H9 (cell line): ENCODE measurements around the gene GCNA. TPM values are rescaled to one million over a fixed set of nuclear protein-coding genes. Genes with fewer than 3 reads are reported as not detected.

ENCODE experiments used
- DNase-seq: peaks from one replicate; pipeline ENCODE4 v3.0.0-alpha.2; 2017
- H2AFZ ChIP-seq: one replicate; pipeline ENCODE4 v1.6.1; 2013; ENCODE audit warnings: mild to moderate bottlenecking, low read length, control low read depth, moderate library complexity
- H2AK5ac ChIP-seq: 2 replicates; pipeline ENCODE4 v1.6.1; 2013; ENCODE audit warnings: low read length, control low read depth, mixed read lengths; ENCODE audit not compliant: insufficient read length
- H2BK120ac ChIP-seq: one replicate; pipeline ENCODE4 v1.6.1; 2013; ENCODE audit warnings: low read depth, mild to moderate bottlenecking, low read length, control low read depth, inconsistent platforms; ENCODE audit not compliant: poor library complexity, severe bottlenecking
- H2BK12ac ChIP-seq: 2 replicates; pipeline ENCODE4 v1.6.1; 2013; ENCODE audit warnings: low read length, control low read depth, mixed read lengths, low read depth; ENCODE audit not compliant: insufficient read length
- H2BK15ac ChIP-seq: 2 replicates; pipeline ENCODE4 v1.6.1; 2013; ENCODE audit warnings: low read depth, low read length, control low read depth
- H2BK20ac ChIP-seq: one replicate; pipeline ENCODE4 v1.6.1; 2013; ENCODE audit warnings: low read depth, mild to moderate bottlenecking, low read length, control low read depth, inconsistent platforms; ENCODE audit not compliant: poor library complexity, severe bottlenecking
- H2BK5ac ChIP-seq: 2 replicates; pipeline ENCODE4 v1.6.1; 2013; ENCODE audit warnings: low read length, control low read depth, mixed read lengths; ENCODE audit not compliant: insufficient read length
- H3K14ac ChIP-seq: 2 replicates; pipeline ENCODE4 v1.6.1; 2013; ENCODE audit warnings: low read length, control low read depth; ENCODE audit not compliant: insufficient read depth
- H3K18ac ChIP-seq: 2 replicates; pipeline ENCODE4 v1.6.1; 2013; ENCODE audit warnings: low read depth, mild to moderate bottlenecking, mixed read lengths, low read length, control low read depth; ENCODE audit not compliant: insufficient read length
- H3K23ac ChIP-seq: 2 replicates; pipeline ENCODE4 v1.6.1; 2013; ENCODE audit warnings: low read length, control low read depth, mixed read lengths, low read depth; ENCODE audit not compliant: insufficient read length
- H3K23me2 ChIP-seq: 2 replicates; pipeline ENCODE4 v1.6.1; 2013; ENCODE audit warnings: low read depth, mild to moderate bottlenecking, mixed read lengths, low read length, control low read depth; ENCODE audit not compliant: insufficient read length, poor library complexity, severe bottlenecking
- H3K27ac ChIP-seq: 2 replicates; pipeline ENCODE4 v1.5.1; 2013; ENCODE audit warnings: low read length, control low read depth, mixed read lengths, low read depth; ENCODE audit not compliant: insufficient read length
- H3K27me3 ChIP-seq: 2 replicates; pipeline ENCODE4 v1.6.1; 2013; ENCODE audit warnings: low read length, control low read depth, inconsistent platforms; ENCODE audit not compliant: insufficient read depth
- H3K4ac ChIP-seq: 2 replicates; pipeline ENCODE4 v1.6.1; 2013; ENCODE audit warnings: low read depth, mild to moderate bottlenecking, control low read depth, inconsistent platforms, low read length, moderate library complexity
- H3K4me1 ChIP-seq: 2 replicates; pipeline ENCODE4 v1.6.1; 2013; ENCODE audit warnings: low read length, control low read depth, inconsistent platforms; ENCODE audit not compliant: insufficient read depth
- H3K4me2 ChIP-seq: 2 replicates; pipeline ENCODE4 v1.6.1; 2013; ENCODE audit warnings: low read length, control low read depth, mixed read lengths; ENCODE audit not compliant: insufficient read length, insufficient read depth
- H3K56ac ChIP-seq: 2 replicates; pipeline ENCODE4 v1.6.1; 2013; ENCODE audit warnings: low read depth, mild to moderate bottlenecking, mixed read lengths, low read length, control low read depth; ENCODE audit not compliant: insufficient read length
- H3K79me1 ChIP-seq: 2 replicates; pipeline ENCODE4 v1.6.1; 2013; ENCODE audit warnings: low read depth, mild to moderate bottlenecking, moderate library complexity, low read length, control low read depth, inconsistent platforms; ENCODE audit not compliant: insufficient read depth, poor library complexity, severe bottlenecking
- H3K79me2 ChIP-seq: 2 replicates; pipeline ENCODE4 v1.6.1; 2013; ENCODE audit warnings: low read length, control low read depth, inconsistent platforms; ENCODE audit not compliant: insufficient read depth
- H3K9ac ChIP-seq: 2 replicates; pipeline ENCODE4 v1.6.1; 2013; ENCODE audit warnings: low read length, control low read depth, mixed read lengths; ENCODE audit not compliant: insufficient read length; ENCODE audit errors: extremely low read depth
- H3K9me3 ChIP-seq: one replicate; pipeline ENCODE4 v1.6.1; 2013; ENCODE audit warnings: low read depth, low read length, inconsistent platforms; ENCODE audit not compliant: control insufficient read depth
- H3T11ph ChIP-seq: one replicate; pipeline ENCODE4 v1.6.1; 2013; ENCODE audit warnings: mild to moderate bottlenecking, low read length, control low read depth, inconsistent platforms
- H4K20me1 ChIP-seq: one replicate; pipeline ENCODE4 v1.6.1; 2013; ENCODE audit not compliant: control insufficient read depth, insufficient read length, insufficient read depth
- H4K5ac ChIP-seq: 2 replicates; pipeline ENCODE4 v1.6.1; 2013; ENCODE audit warnings: low read depth, mild to moderate bottlenecking, mixed read lengths, low read length, control low read depth; ENCODE audit not compliant: insufficient read length
- H4K8ac ChIP-seq: replicated peaks from 2 replicates; pipeline ENCODE4 v1.6.1; 2013; ENCODE audit warnings: low read length, control low read depth, mixed read lengths, low read depth; ENCODE audit not compliant: insufficient read length
- H4K91ac ChIP-seq: 2 replicates; pipeline ENCODE4 v1.6.1; 2013; ENCODE audit warnings: low read depth, mild to moderate bottlenecking, moderate library complexity, mixed read lengths, low read length, control low read depth; ENCODE audit not compliant: insufficient read length
- H3K27ac Mint-ChIP-seq, 3 experiments: 2 replicates in 2 of 3; 3 replicates in 1 of 3; pipeline ENCODE4 v1.8.0; 2020 to 2021; ENCODE audit warnings: mixed read lengths in 3 of 3, mild to moderate bottlenecking in 1 of 3, moderate library complexity in 1 of 3
- H3K27me3 Mint-ChIP-seq: 2 replicates; pipeline ENCODE4 v1.8.0; 2021; ENCODE audit warnings: low read depth, mild to moderate bottlenecking, moderate library complexity, mixed read lengths
- H3K36me3 Mint-ChIP-seq, 3 experiments: 2 replicates in 2 of 3; 3 replicates in 1 of 3; pipeline ENCODE4 v1.8.0; 2020 to 2021; ENCODE audit warnings: low read depth in 3 of 3, mixed read lengths in 3 of 3; ENCODE audit not compliant: insufficient read depth in 1 of 3
- H3K4me1 Mint-ChIP-seq, 2 experiments: 2 replicates each; pipeline ENCODE4 v1.8.0; 2020; ENCODE audit warnings: mixed read lengths in 2 of 2
- H3K4me3 Mint-ChIP-seq, 2 experiments: 2 replicates in 1 of 2; 3 replicates in 1 of 2; pipeline ENCODE4 v1.8.0; 2020 to 2021; ENCODE audit warnings: mild to moderate bottlenecking in 2 of 2, mixed read lengths in 2 of 2, moderate library complexity in 1 of 2
- H3K9me3 Mint-ChIP-seq, 2 experiments: 2 replicates in 1 of 2; 3 replicates in 1 of 2; pipeline ENCODE4 v1.8.0; 2020; ENCODE audit warnings: mild to moderate bottlenecking in 2 of 2, mixed read lengths in 2 of 2, moderate library complexity in 1 of 2
- WGBS: extraction: QIAGEN DNeasy Blood & Tissue Kit; methylation state at CpG from one replicate; pipeline ENCODE4 v1.1.7; 2013; ENCODE audit warnings: missing lambda C conversion rate, low lambda C conversion rate, mixed read lengths; ENCODE audit not compliant: insufficient read length; ENCODE audit errors: extremely low coverage; 5-methylcytosine and 5-hydroxymethylcytosine counted together
- total RNA-seq: library from RNA; stranded (reverse); gene quantifications from 2 replicates; pipeline ENCODE4 v1.2.1, GENCODE V29; 2021
- TF ChIP-seq, protein P1 (sequence below): fragments of 200-600 bp; sonication (generic); conservative IDR thresholded peaks from 3 replicates; pipeline ENCODE4 v1.8.0; 2021; ENCODE audit warnings: antibody characterized with exemption, mild to moderate bottlenecking

GCNA gene
- total RNA-seq, 1 experiment from 2014 or later, result 0.96 TPM

DNA sequence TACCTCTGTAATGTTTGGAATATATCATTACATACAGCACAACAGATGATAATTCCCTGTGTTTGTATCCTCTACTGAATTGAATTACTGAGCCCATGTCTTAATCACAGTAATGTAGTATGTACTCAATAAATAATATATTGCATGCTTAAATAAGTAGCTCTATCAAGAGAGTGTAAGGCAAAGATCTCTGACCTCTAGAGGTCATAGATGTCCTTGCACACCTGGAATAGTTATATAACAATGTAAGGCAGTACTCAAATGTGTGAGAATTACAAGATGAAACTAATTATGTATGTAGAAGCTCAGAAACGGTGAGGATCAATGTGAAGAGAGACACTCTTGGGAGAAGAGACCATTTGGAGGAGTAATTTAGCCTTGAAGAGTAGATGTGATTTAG is 14.3 kb upstream of the GCNA start:
- no peak overlapping the region for H4K5ac ChIP-seq
- Mint-ChIP-seq H3K36me3 (peaks cover 58 to 91% (median 76%) of the 10 kb centered on the region in 3 experiments), H3K4me1 (no peaks in the 10 kb centered on the region), H3K9me3 (peaks cover 56 to 64% of the 10 kb centered on the region in 2 experiments), H3K27me3 (no peaks in the 10 kb centered on the region; the same call in 1 of the 2 replicates), H3K4me3 (no peak overlapping the region), H3K27ac (no peak overlapping the region)
- no peak overlapping the region for H3T11ph ChIP-seq
- H3K4me2 ChIP-seq, result no peak overlapping the region
- no peak overlapping the region for H3K4ac ChIP-seq
- H2AFZ ChIP-seq, result no peak overlapping the region
- H4K91ac ChIP-seq, result no peak overlapping the region
- H3K79me2 ChIP-seq, result no peaks in the 10 kb centered on the region
- no peak overlapping the region for H3K14ac ChIP-seq
- DNase-seq, result no peak
- no peak overlapping the region for H2BK15ac ChIP-seq
- no peaks in the 10 kb centered on the region for H3K23me2 ChIP-seq
- TF ChIP-seq, protein P1, sequence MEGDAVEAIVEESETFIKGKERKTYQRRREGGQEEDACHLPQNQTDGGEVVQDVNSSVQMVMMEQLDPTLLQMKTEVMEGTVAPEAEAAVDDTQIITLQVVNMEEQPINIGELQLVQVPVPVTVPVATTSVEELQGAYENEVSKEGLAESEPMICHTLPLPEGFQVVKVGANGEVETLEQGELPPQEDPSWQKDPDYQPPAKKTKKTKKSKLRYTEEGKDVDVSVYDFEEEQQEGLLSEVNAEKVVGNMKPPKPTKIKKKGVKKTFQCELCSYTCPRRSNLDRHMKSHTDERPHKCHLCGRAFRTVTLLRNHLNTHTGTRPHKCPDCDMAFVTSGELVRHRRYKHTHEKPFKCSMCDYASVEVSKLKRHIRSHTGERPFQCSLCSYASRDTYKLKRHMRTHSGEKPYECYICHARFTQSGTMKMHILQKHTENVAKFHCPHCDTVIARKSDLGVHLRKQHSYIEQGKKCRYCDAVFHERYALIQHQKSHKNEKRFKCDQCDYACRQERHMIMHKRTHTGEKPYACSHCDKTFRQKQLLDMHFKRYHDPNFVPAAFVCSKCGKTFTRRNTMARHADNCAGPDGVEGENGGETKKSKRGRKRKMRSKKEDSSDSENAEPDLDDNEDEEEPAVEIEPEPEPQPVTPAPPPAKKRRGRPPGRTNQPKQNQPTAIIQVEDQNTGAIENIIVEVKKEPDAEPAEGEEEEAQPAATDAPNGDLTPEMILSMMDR, result no peak; the same call in 2 of the 3 replicates
- H2BK5ac ChIP-seq, result no peak overlapping the region
- H2BK12ac ChIP-seq, result no peak overlapping the region
- no peak overlapping the region for H3K18ac ChIP-seq
- H4K8ac ChIP-seq, result no peak overlapping the region
- no peak overlapping the region for H3K23ac ChIP-seq
- no peaks in the 10 kb centered on the region for H3K79me1 ChIP-seq
- no CpG with 5 or more reads among the region's 1 CpG for WGBS
- no peaks in the 10 kb centered on the region for H3K4me1 ChIP-seq
- peaks cover 36% of the 10 kb centered on the region for H3K9me3 ChIP-seq
- no peaks in the 10 kb centered on the region for H3K27me3 ChIP-seq
- no peak overlapping the region for H3K9ac ChIP-seq
- H3K56ac ChIP-seq, result no peak overlapping the region
- no peak overlapping the region for H2BK120ac ChIP-seq
- H2AK5ac ChIP-seq, result no peak overlapping the region
- no peaks in the 10 kb centered on the region for H4K20me1 ChIP-seq
- H3K27ac ChIP-seq, result no peak overlapping the region
- no peak overlapping the region for H2BK20ac ChIP-seq
